GM06990 (cell line): Measurements from ENCODE around the gene MAGEB6B.
"Not testable (repeated sequence)": the region's sequence is repeated elsewhere in the genome, so short reads cannot be mapped to it uniquely, and the experiment has no call there.

Experiments used
- DNase-seq: peaks from one replicate; pipeline ENCODE4 v3.0.0-alpha.2; 2011; ENCODE audit not compliant: insufficient read length; ENCODE audit errors: extremely low read depth
- H3K27me3 ChIP-seq: replicated peaks from 2 replicates; pipeline ENCODE4 v1.6.0; 2011; ENCODE audit warnings: low read length; ENCODE audit not compliant: control insufficient read depth, insufficient read depth
- H3K36me3 ChIP-seq: 2 replicates; pipeline ENCODE4 v1.5.1; 2011; ENCODE audit warnings: low read length; ENCODE audit not compliant: control insufficient read depth, insufficient read depth
- H3K4me3 ChIP-seq: replicated peaks from 2 replicates; pipeline ENCODE4 v1.5.1; 2011; ENCODE audit warnings: low read depth, mild to moderate bottlenecking, control low read depth, low read length
- TF ChIP-seq, protein P1 (sequence below): IDR thresholded peaks from 2 replicates; pipeline ENCODE4 v1.5.1; 2011; ENCODE audit warnings: low read length, control low read depth, mild to moderate bottlenecking, inconsistent platforms; ENCODE audit not compliant: insufficient read depth, poor library complexity, severe bottlenecking

Gene MAGEB6B, protein sequence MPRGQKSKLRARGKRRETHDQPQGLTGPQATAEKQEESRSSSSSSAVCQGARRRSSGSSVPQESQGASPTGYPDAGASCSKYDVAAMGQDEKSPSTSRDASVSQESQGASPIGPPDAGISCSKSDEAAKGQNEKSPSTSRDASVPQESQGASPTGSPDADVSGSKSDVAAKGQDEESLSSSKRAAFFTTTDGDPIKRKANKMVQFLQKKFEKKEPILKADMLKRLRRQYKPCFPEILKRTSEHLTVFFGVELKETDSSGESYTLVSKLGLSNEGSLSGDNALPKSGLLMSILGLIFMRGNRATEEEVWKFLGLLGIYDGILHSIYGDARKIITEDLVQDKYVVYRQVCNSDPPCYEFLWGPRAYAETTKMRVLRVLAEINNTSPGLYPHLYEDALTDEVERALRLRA

DNA sequence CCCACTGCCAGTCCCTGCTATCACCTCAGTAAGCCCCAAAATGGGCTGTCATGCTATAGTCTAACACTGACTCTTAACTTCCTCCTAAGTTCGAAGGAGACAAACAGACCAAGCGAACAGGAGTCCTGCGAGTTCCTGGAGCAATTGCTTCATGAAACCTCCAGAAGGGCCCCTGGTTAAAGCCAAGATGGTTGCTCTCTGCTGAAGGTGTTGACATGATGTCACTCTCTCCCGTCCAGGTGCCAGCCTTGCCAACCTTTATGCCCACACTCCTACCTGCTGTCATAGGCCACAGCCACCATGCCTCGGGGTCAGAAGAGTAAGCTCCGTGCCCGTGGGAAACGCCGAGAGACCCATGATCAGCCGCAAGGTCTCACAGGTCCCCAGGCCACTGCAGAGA is at the start of gene MAGEB6B:
MAGEB6B (plus strand) TSS at position 301 of the 400 bp plus-strand sequence; CDS start at position 301, 0 bp downstream.
- Histone ChIP-seq H3K27me3 (no peaks in the 10 kb centered on the region), H3K36me3 (no peaks in the 10 kb centered on the region), H3K4me3 (no peak within 1 kb of the TSS)
- TF ChIP-seq, protein P1, sequence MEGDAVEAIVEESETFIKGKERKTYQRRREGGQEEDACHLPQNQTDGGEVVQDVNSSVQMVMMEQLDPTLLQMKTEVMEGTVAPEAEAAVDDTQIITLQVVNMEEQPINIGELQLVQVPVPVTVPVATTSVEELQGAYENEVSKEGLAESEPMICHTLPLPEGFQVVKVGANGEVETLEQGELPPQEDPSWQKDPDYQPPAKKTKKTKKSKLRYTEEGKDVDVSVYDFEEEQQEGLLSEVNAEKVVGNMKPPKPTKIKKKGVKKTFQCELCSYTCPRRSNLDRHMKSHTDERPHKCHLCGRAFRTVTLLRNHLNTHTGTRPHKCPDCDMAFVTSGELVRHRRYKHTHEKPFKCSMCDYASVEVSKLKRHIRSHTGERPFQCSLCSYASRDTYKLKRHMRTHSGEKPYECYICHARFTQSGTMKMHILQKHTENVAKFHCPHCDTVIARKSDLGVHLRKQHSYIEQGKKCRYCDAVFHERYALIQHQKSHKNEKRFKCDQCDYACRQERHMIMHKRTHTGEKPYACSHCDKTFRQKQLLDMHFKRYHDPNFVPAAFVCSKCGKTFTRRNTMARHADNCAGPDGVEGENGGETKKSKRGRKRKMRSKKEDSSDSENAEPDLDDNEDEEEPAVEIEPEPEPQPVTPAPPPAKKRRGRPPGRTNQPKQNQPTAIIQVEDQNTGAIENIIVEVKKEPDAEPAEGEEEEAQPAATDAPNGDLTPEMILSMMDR, result no peak
- no peak for DNase-seq

DNA sequence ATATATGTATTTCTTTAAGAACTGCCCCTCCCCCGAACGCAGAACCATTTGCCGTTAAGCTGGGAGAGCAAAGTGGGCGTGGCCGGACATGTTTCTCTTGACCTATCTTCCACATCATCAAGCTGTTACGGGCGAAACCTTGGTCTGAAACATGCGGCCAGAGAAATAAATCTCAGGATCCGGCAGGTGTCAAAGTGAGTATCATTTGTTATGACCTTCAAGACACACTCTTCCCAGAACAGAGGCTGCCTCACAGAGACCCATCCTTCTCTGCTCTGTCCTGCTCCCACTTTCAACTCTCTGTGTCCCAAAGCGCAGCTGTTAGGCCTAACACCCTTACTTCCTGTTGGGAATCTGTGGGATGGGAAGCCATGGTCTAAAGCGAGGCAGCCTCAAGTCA is 22.1 kb upstream of the MAGEB6B start, which contains the start of gene MAGEB18:
MAGEB18 (plus strand) TSS at position 70 of the 400 bp plus-strand sequence. CDS start 643 bp downstream, outside the sequence.
- TF ChIP-seq, protein P1, result no peak
- DNase-seq, result no peak
- no peaks in the 10 kb centered on the region for H3K27me3 ChIP-seq
- no peaks in the 10 kb centered on the region for H3K36me3 ChIP-seq
- H3K4me3 ChIP-seq, result no peak within 1 kb of the TSS

DNA sequence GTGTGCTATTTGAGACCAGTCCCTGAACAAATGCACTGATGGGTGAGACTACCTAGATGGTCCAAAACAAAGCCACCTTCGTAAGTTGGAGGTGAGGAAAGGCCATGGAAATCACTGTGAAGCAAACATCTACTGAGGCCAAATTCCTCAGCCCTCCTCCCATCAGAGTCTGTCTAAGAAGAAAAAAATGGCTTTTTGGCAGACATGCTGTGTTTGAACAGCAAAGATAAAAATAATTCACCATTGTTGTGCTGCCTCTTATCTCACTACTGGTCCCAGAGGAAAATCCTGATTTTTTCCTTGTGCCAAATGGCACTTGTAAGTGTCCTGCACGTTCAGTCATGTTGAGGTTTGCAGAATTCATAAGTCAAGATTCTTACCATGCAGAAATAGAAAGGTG is 14.4 kb upstream of the MAGEB6B start:
- TF ChIP-seq, protein P1, result no peak
- Histone ChIP-seq H3K4me3 (no peak overlapping the region), H3K27me3 (no peaks in the 10 kb centered on the region), H3K36me3 (no peaks in the 10 kb centered on the region)
- no peak for DNase-seq

DNA sequence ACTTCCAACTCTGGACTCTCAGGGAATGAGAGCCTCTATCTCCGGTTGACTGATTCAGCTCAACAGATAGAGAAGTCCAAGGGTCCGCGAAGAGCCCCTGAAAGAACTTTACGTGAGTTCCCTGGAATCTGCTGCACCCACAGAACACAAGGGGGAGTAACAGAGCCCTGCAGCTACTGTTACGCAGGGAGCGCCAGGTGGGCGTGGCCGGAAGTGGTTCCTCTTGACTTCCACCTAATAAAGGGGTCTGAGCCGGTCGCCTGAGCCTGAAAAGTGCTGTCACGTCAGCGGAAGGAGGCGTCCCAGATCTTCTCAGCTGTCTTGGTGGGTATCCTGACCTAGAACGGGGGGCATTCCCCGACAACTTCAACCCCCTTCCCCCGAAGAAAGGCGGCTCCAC is 31.8 kb downstream of the MAGEB6B start, which contains the start of gene MAGEB6:
MAGEB6 (plus strand) TSS at position 237 of the 400 bp plus-strand sequence. CDS start 1,407 bp downstream, outside the sequence.
- TF ChIP-seq, protein P1, result no peak
- no peak for DNase-seq
- Histone ChIP-seq H3K4me3 (no peak within 1 kb of the TSS), H3K36me3 (no peaks in the 10 kb centered on the region), H3K27me3 (no peaks in the 10 kb centered on the region)

DNA sequence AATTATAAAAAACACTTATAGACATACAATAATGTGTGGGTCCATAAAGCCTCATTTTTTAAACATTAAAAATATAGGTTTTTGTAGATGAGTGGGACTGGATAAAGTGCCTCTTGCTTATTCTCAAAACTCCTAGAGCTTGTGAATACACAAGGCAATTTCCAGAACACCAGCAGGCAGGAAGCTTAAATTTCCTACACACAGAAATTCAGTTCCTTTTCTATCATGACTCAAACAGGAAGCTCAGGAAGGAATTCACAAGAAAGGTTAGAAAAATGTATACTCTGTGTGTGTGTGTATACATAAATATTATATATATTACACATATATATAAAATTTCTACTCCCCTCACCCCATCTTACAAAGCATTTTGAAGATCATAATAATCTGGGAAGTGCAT is 43.2 kb downstream of the MAGEB6B start:
- Histone ChIP-seq H3K36me3 (no peaks in the 10 kb centered on the region), H3K27me3 (no peaks in the 10 kb centered on the region), H3K4me3 (no peak overlapping the region)
- TF ChIP-seq, protein P1, result no peak
- DNase-seq, result no peak

DNA sequence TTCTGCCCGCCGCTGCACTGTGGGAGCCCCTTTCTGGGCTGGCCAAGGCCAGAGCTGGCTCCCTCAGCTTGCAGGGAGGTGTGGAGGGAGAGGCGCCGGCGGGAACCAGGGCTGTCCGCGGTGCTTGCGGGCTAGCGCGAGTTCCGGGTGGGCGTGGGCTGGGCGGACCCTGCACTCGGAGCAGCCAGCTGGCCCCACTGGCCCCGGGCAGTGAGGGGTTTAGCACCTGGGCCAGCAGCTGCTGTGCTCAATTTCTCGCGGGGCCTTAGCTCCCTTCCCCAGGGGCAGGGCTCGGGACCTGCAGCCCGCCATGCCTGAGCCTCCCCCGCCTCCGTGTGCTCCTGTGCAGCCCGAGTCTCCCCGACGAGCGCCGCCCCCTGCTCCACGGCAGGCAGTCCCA is 44.3 kb downstream of the MAGEB6B start:
- H3K27me3 ChIP-seq, DNase-seq, H3K4me3 ChIP-seq, H3K36me3 ChIP-seq: not testable (repeated sequence)
